ENCODE results near the gene RAD51.

RAD51 gene

DNA sequence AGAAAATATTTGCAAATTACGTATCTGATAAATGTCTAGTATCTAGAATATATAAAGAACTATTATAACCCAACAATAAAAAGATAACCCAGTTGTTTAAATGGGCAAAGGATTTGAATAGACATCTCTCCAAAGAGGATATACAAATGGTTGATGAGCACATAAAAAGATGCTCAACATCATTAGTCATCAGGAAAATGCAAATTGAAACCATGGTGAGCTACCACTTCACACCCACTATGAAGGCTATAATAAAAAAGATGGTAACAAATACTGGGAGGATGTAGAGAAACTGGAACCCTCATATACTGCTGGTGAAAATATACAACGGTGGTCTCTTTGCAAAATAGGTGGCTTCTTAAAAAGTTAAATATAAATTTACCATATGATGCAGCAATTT, 28.0 kb downstream of the RAD51 start:
- DNase-seq, result no peak

DNA sequence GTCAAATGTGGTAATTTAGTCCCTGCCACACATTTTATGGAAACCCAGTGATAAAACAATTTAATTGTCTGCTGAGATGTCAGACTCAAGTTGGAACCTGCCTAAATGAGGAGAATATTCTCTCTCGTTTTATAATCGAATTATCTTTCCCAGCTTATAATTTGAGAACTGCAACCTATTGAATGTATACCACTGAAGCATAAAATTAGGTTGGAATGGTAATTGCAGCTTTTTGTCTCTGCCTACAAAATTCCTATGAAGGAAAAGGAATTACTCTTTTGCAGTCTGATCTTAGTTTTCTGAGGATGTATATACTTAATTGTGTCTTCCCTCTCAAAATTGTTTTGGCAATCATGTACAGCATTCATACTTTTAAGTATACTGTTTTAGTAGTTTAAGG, 28.9 kb downstream of the RAD51 start:
- no peak for DNase-seq

DNA sequence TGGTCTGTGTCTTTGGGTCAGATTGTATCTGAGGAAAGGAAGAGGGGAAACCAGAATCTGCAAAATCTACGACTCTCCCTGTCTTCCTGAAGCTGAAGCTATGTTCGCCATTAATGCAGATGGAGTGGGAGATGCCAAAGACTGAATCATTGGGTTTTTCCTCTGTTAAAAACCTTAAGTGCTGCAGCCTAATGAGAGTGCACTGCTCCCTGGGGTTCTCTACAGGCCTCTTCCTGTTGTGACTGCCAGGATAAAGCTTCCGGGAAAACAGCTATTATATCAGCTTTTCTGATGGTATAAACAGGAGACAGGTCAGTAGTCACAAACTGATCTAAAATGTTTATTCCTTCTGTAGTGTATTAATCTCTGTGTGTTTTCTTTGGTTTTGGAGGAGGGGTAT, 36.1 kb downstream of the RAD51 start:
- no peak for DNase-seq

DNA sequence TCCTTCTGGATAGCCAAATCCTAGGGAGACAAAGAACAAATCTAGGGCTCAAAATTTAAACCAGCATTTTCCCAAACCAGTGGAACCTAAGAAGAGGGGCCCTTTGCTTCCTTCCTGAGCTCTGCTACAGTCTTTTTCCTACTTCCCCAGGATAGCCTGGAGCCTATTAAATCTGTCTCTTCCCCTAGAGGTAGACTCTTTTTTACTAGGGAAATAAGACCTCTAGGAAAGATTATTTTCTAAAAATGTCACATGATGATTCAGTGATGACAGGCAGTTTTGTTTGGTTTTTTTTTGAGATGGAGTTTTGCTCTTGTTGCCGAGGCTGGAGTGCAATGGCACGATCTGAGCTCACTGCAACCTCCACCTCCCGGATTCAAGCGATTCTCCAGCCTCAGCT, 41.6 kb downstream of the RAD51 start:
- DNase-seq, result no peak

DNA sequence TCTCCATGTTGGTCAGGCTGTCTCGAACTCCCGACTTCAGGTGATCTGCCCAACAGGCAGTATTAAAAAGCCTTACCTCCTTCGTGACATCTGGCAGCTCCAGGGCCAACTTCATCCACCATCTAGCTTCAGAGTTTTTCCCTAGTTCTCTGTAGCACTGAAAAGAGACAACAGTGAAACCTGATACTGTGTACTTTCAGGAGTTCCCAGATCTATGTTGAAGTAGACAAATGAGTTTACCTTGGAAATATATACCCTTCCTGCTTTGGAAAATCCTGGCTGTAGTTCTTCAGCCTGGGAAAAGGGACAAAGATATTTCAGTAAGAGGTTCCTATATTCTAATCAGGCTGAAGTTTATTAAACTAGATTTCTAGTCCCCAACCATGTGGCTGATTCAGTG, 42.1 kb downstream of the RAD51 start:
- no peak for DNase-seq

DNA sequence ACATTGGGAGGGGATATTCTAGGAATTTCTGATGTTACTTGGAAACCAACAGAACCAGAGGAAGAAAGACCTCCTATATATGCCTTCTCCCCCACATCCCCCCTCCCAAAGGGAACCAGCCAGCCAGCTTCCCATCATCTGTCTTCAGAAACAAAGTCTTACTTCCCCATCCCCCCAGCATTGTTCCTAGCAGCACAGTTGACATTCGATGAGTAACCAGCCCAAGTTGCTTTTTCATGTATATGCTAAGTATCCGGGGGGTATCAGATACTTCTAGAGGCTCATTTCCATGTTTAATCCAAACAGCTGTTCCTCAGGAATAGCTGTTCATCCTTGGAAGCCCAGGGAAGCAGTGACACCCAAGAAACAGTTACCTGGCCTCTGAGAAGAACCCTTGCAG, 44.1 kb downstream of the RAD51 start:
- no peak for DNase-seq

DNA sequence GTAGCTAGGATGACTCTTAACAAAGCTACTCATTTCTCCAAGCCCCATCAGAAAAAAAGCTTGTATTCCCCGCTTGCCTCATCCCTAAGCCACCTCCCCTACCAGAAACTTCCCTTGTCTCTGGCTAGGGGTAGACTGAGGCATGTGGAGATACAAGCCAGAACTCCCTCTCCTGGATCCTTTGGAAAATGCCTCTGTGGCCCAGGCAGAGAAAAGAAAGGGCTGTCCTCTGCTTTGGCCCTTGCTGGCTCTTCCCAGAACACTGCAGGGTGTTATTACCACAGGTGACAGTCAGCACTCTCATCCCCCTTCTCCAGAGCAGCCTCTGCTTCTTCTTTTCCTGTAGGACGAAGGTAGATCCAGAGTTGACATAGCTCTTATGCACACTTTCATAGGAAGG, 44.9 kb downstream of the RAD51 start:
- no peak for DNase-seq

DNA sequence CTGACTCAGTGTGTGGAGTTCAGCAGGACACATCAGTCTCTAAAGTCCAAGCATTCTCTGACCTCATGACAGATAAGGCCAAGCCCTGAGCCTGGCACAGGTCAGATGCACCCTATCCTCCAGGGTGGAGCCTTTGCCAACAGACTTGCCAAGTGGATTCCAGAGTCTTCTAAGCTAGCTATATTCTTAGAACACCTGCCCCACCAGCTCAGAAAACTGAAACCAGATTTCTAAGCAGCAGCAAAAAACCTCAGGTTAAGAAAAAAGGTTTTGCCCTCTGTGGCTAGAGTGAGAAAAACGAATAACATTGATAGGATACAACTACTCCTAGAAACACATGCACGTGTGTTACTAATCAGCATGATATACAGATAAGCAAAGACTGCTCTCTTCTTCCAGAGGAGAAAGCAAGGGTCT, 48.5 kb downstream of the RAD51 start:
- DNase-seq, result no peak

DNA sequence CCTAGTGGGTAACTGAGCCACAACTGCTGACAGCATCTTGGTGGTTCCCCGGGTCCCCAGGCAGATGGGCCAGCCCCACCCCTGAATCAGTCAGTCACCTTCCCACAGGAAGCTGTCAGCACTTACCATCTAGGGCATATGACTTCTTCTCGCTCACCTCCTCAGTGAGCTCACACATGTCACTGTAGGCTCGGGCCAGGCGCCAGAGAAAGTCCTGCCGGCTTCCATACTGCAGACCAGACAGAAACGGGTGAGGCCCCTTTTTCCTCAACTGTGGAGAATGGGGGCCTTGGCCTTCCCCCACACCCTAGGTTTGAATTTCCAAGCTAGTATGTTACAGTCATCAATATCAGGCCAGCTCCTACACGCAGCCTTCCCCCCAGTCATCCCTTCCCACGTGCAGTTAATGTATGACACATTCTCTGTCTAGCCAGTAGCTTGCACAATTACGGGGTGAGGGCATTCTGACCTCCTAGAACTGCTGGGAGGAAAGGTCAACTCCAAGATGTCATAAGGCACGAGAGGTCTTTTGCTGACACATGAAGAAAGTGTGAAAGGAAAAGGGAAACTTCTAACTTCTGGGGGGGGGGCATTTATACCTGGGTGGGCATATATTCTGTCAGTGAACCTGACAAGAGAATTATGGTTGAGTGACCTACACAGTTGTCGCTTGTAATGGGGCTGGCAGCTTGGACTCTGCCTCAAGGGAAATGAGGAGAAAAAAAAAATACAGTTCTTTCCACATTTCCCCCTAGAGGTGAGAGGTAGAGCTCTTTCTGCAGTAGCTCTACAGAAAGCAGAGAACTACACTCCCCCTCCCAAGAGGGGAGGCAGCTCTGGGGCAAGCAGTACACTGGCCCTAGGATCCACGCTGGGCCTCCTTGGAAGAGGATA, 49.2 kb downstream of the RAD51 start:
- peak; percentile 70 for DNase-seq

DNA sequence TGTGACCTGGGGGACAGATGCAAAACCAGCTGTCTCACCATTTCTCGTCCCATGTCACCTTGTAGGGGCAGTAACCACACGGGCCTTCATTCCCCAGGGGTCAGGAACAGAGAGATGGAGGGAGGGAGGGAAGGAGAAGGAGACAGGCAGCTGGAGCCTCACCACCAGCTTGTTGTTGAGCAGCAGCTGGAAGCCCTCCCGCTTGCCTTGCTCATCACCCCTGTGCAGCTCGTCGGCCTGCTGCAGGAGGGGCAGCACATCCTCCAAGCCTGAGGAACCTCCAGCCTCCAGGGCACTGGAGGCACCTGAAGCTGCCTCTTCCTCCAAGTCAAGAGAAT, 49.8 kb downstream of the RAD51 start:
- no peak for DNase-seq

DNA sequence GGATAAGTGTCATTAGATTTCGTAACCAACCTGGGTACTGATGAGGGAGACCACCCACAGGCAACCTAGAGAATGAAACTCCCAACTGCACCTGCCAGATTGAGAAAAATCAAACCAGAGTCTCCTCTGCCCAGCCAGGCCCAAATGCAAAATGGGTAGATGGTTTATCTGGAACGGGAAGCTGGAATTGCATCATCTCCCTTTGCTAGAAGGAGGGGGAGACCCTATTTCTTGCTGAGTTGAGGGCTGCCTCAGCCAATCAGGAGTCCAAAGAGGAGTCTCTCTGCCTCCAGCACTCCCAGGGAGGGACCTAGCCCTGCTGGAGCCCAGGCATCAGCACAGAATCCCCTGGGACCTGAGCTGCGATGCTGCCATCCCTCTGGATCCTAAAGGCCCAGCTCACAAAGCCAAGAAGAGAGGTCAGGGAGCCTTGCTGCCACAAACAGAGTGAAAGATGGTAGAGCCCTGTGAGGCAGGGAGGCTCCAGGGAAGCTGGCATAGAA, 52.0 kb downstream of the RAD51 start:
- no peak for DNase-seq

DNA sequence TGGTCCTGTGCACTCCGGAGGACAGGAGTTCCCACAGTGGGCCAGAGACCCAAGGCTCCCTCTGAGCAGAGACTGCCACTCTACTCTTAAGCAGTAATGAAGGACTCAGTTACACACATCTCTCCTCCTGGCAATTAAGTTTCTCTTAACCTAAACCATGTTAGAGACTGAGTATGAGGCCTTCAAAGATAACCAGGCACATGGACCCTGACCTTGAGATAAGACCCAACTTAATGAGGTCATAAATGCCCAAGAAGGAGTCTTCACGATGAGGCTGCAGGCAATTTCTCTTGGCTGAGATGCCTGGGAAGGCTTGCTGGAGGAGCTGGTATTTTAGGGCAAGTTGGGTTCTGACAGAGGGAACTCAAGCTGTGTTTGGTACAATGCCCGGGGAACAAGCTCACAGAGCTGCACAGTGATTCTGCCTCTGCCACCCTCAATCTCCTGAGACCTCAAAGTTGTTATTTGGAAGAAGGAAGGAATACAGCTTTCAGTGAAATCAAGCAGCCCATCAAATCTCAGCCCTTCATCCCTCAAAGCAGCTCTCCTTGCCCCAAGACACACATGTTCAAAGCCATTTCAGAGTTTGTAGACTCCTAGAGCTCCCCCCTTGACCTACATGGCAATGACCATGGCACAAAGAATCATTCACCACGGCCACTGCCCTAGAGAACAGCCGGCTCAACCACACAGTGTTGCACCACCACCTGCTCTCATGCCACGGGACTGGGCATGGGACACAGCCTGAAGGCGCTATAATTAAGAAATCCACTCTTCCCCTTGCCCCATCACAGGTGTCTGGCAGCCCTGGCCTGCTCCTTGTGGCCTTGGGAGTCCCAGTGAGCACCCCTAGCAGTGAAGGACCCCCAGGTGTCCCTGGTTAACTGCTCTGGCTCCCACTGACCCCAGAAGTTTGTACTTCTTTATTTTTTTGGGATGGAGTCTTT, 53.0 kb downstream of the RAD51 start:
- no peak for DNase-seq

DNA sequence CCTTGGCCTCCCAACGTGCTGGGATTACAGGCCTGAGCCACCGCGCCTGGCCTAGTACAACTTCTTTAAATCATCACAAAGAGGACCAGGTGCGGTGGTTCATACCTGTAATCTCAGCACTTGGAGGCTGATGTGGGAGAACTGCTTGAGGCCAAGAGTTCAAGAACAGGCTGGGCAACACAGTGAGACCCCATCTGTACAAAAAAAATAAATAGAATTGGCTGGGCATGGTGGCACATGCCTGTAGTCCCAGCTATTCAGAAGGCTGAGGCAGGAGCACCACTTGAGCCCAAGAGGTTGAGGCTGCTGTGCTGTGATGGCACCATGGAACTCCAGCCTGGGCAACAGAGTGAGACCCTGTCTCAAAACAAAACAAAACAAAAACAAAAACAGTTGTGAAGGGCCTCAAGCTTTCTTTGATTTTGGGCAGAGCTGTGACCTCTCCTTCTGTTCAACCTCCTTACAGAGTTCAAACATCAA, 54.2 kb downstream of the RAD51 start:
- no peak for DNase-seq

DNA sequence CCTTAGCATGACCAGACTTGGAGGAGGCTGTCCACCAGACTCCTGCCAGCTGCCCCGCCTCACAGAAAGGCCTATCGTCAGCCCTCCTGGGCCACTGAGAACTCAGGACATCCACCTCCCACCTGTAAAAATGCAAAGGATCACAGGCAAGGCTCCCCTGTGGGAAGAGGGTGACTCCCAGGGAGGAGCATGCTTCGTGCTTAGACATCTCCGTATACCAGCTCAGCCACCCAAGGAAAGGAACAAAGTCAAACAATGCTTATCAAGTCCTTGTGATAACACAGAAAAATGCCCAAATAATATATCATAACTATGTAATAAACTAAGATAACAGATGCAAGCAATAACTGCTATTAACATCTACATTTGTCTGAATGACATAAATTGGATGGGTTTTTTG, 55.9 kb downstream of the RAD51 start:
- DNase-seq, result no peak

DNA sequence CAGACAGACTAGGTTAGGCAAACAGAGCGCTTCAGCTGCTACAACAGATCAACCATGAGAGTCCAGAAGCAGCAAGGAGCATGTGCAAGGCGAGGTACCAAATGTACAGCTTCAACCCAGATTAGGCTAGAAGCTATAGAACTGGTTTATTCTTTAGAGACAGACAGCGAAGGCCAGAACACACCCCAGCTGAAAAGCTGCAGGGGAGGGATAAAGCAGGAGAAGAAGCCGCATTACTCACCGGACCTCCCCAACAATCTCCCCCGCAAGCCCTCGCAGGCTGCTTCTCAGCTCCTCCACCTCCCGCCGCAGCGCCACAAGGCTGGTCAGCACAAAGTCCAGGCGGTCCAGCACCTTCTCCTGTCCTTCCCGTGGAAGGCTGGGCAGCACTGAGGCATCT, 56.8 kb downstream of the RAD51 start:
- DNase-seq, result no peak

DNA sequence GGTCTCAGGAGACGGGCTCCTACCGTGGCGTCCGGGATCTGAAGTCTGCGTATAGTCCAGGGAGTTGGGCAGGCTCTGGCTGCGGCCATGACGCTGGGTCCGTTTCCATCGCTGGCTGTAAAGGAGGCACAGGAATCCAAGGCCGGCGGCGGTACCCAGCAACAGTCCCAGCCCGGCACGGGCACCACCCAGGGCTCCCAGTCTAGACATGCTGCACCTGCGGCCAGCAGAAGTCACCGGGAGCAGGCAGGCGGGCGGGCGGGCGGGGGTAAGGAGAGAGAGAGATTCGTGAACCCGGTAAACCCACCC, 59.6 kb downstream of the RAD51 start:
- DNase-seq, result no peak

DNA sequence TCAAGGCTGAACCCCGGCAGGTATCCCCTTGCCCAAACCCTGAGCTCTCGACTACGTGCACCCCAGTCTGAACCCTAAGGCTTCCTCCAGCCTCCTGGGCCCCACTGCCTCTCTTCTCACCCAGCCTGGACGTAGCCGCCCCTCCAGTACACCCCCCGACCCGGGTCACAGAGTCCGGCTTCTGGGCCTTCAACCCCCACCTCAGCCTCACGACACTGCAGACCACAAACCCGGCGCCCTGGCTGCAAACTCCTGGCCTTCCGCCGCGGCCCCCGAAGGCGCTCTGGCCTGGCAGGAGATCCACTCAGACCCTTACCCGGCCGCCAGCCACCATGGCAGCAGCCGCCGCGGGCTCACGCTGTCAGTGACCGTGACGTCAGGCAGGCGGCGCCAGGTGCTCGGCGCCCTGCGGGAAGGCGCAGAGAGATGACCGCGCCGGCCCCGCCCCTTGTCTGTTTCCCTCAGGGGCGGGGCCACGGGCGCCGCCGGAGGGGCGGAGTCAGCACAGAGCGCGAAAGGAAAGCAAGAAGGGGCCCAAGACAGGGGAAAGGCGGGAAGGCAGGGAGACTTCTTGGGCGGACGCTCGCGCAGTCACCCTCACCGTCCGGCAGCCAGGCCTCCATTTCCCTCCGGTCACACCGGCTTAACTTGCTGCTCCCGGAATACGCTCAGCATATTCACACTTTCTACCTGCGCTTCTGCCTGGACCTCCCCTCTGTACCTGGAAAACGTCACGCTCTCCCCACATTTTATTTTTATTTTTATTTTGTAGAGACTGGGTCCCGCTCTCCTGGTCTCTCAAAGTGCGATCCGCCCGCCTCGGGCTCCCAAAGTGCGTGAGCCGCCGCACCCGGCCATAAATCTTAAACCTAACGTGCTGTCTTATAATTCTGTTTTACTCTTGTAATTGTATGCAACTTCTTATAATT, 60.2 kb downstream of the RAD51 start, which contains the start of gene RMDN3:
Gene RMDN3 (minus strand): TSS at position 372 of the 929 bp plus-strand sequence. CDS start 471 bp downstream, outside the sequence.
- peak; percentile 91 for DNase-seq

DNA sequence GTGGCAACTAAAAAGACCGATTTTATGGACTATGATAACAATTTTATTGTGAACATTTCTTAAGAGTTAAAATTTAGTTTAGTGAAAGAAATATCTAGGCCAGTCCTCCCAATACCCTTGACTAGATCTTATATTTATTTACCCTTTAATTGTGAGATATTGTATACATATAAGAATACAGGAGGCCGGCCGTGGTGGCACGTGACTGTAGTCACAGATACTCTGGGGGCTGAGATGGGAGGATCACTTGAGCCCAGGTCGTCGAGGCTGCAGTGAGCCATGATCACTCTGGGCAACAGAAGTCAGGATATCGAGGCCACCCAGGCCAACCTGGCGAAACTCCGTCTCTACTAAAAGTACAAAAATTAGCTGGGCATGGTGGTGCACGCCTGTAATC, 60.8 kb downstream of the RAD51 start:
- DNase-seq, result no peak

DNA sequence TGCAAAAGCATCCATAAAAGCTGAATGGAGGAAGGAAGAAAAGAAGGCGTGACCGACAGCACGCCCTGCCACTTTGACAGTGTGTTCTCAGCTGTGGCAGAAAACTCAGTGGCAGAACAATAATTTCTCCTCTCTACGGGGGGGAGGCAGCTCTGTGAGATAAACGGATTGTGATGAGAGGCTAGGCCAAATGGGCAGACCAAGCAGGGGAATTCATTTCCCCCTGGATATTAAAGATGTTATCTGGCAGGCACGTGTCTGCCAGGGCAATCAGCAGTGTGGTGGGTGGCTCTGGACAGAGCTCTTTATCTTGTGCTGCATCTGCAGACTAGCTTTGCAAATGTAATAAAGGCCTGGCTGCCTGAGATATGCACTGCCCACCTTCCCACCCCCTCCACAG, 62.0 kb downstream of the RAD51 start:
- DNase-seq, result no peak

DNA sequence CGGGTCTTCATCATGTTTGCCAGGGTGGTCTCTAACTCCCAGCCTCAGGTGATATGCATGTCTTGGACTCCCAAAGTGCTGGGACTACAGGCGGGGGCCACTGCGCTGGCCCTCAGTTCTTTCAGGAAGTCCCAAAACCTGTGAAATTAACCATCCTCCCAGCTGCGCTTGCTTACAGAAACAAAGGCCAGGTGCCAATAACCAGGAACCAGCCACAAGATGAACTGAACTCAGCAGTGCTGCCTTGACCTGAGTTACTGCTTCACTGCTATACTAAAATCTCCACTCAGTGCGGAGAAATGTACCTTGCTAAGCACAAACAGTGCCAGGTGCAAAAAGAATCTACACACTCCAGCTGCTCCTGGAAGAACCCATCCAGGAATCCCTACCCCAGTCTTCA, 65.0 kb downstream of the RAD51 start:
- DNase-seq, result no peak

DNA sequence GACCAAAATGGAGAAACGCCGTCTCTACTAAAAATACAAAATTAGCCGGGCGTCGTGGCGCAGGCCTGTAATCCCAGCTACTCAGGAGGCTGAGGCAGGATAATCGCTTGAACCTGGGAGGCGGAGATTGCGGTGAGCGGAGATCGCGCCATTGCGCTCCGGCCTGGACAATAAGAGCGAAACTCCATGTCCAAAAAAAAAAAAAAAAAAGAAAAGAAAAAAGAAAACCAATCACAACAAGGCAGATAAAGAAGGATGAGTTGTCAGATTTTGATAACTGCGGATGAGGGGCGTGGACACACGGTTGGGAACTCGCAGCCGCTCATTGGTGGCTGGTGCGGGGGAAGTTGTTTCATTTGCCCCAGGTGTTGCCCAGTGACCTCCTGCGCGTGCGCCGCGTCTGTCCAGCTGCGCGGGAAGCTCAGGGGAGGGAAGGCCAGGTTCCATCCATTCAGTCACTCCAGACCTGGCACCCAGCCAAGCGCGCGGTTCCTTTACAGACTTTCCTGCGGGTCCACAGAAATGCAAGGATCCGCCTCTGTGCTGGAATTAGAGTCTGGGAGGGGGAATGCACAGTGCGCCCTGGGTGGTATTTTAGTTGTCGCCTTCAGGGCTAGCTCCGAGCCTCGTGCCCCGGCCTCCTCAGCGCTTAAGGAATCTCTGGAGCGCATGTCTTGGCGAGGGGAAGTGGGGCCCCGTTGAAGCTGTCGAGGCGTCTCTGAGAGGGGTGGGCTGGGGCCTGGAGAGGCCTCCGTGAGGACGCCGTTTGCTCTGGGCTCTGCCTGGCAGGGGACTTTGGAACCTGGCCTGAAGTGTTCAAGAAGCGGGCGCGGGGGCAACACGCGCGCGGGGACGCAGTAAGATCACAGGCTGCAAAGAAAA, 68.2 kb downstream of the RAD51 start:
- no peak for DNase-seq

Measured in stimulated activated naive CD4-positive, alpha-beta T cell treated with Interleukin-2 at 50 U/mL for 16 hours (primary cell).